22Rv1 (cell line): Measurements from ENCODE around the gene CD302.

ENCODE experiments used
- H3K27ac ChIP-seq: fragments of 450-650 bp; 2 replicates; pipeline ENCODE4 v1.5.1; 2017
- ZFX ChIP-seq: fragments of 450-650 bp; IDR thresholded peaks from 2 replicates; pipeline ENCODE4 v1.6.1; 2017; ENCODE audit warnings: antibody characterized with exemption, borderline replicate concordance
- TF ChIP-seq, protein P1 (sequence below): fragments of 450-650 bp; IDR thresholded peaks from 2 replicates; pipeline ENCODE4 v1.5.1; 2017; ENCODE audit warnings: mild to moderate bottlenecking

CD302 gene

DNA sequence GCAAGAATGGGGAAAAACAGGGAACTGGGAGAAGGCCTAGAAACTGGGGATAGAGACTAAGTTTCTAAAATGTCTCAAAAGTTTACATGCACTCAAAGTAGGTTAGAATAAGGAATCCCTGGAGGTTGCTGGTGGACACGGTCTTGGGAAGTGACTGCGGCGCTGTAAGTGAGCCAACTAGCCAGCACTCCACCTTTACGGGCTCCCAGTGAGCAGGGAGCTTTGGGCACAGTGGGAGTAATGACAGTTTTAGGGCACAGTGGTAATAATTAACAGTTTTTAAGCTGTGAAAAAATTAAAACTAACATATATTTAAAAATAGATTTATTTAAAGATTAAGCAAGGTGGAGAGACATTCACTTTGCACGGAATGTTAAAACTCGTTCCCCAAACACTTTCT is 20.9 kb upstream of the CD302 start:
- H3K27ac ChIP-seq: no peak overlapping the region
- TF ChIP-seq, protein P1, sequence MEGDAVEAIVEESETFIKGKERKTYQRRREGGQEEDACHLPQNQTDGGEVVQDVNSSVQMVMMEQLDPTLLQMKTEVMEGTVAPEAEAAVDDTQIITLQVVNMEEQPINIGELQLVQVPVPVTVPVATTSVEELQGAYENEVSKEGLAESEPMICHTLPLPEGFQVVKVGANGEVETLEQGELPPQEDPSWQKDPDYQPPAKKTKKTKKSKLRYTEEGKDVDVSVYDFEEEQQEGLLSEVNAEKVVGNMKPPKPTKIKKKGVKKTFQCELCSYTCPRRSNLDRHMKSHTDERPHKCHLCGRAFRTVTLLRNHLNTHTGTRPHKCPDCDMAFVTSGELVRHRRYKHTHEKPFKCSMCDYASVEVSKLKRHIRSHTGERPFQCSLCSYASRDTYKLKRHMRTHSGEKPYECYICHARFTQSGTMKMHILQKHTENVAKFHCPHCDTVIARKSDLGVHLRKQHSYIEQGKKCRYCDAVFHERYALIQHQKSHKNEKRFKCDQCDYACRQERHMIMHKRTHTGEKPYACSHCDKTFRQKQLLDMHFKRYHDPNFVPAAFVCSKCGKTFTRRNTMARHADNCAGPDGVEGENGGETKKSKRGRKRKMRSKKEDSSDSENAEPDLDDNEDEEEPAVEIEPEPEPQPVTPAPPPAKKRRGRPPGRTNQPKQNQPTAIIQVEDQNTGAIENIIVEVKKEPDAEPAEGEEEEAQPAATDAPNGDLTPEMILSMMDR: no peak
- TF ChIP-seq ZFX: no peak

DNA sequence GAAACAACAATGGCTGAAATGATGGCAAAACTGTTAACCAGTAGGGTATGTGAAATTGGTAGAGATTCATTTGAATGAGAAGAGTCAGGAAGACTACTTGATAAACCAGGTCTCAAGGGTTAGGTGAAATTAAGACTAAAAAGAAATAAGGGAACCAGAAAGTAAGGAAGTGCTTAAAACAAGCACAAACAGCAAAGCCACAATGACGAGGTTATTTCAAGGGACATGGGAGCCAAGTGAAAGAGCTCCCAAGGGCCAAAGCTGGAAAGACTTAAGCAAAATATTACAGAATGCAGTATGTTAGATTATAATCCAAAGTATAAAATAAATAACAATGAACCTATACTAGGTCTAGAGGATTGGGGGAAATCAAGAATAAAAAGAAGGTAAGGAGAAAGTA is 19.3 kb upstream of the CD302 start:
- H3K27ac ChIP-seq: no peak overlapping the region
- TF ChIP-seq, protein P1: no peak
- no peak for TF ChIP-seq ZFX

DNA sequence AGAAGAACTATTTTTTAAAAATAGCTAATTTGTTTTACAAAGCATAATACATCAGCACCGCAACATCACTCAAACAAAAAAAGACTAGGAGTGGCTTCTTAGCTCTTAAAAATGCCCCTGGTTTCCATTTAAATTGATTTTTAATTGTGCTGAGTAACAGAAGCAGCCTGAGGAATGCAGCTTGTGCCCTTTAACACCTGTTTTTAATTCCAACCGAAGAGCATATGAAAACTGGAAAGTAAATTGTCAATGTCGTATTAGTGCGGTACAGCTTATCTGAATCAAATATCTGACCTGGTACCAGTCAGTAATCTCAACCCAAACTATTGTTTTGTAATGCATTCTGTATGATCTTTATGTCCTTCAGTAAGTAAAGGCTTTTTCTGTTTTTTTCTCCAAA is 13.2 kb upstream of the CD302 start:
- TF ChIP-seq, protein P1: no peak
- TF ChIP-seq ZFX: no peak
- no peak overlapping the region for H3K27ac ChIP-seq

DNA sequence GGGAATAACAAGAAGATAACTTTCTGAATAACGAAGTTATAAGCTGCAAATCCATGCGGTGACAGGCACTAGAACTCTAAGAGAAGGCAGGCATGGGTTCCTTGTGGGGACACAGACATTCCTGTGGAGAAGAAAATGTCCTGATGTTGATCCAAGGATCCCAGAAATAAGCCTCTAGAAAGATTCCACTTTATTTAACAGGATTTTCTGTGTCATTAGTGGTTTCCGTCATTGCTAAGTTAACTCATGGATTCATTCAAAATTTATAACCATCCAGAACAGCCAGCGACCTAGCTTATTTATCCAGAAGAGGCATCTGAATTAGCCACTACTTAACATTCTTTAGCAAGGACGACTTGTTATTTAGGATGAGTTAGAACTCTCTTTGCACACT is 10.0 kb upstream of the CD302 start:
- no peak overlapping the region for H3K27ac ChIP-seq
- TF ChIP-seq, protein P1: no peak
- TF ChIP-seq ZFX: no peak

DNA sequence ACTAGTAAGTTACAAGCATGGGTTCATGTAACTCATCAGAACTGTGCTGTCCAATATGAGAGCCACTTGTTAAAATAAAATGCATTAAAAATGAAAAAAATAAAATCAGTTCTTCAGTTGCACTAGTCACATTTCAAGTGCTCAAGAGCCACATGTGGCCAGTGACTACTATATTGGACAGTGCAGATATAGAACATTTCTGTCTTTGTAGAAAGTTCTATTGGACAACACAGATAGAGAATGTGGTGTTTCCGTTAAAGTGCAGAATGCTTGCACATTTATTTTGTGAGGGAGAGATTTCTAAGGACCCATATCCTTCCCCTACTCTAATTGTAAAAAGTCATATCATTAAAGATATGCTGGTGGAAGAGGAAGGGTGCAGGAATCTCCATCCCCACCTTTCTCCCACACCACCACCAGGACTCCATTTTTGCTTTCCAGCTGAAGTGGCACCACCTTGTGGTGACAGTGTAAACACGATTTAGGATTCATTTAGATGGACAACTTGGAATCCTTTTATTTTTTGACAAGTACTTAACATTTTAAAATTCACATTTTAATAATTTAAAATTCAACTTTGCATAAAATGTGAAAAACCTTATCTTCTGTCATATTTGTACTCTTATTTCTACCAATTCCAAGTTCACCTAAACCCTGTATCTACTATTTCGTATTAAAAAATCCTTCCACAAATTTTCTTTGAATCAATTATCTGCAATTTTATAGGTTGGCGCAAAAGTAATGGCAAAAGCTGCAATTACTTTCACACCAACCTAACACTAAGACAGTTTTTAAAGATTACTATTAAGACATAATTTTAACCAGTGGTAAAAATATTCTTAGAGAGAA is 9.4 kb upstream of the CD302 start:
- no peak overlapping the region for H3K27ac ChIP-seq
- TF ChIP-seq ZFX: no peak
- TF ChIP-seq, protein P1: peak; percentile 74

DNA sequence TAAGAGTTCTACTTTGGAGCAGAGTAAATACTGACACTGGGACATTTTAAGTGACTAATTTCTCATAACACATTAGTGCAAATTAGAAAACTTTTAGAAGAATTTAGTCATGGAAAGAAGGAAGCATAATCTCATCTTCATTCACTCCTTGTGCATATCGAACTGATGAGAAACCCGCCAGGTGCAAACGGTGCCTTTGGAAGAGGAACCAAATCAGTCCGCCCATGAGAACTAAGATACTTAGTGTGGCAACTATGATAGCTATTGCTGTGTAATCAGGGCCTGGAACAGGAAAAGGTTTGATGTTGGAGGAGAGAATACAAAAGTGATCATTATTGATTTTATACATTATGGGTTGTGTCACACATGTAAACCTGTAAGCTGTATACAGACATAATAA is 6.9 kb upstream of the CD302 start:
- no peak for TF ChIP-seq ZFX
- TF ChIP-seq, protein P1: no peak
- no peak overlapping the region for H3K27ac ChIP-seq

DNA sequence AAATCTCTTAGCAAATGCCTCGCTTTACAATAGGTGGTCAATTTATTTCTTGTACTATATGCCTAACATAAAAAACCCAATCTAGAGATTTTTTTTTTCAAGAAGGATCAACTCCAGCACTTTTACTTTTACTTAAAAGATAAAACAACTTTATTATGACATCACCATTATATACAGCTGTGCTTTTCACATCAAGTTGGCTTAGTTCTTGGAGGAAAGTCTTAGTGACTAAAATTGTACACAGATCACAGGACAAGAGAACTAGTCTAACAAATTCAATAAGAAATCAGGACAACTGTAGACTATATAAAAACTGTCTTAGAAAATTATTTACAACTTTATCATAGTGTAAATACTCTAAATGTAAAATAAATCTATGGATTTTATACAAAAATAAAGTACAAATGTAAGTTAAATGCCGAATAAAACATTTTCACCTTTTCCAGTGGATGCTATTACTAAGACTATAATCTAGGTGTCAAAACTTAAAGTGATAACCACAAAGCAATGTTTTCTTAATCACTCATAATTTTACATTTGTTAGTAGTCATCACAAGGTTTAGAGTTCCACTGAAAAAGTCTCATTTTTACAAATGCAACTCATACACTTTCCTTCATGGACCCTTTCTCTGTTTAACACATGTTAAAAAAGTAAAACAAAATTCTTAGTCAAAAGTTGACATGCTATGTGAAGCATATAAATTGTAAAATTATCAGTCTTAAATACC is 5.4 kb upstream of the CD302 start:
- H3K27ac ChIP-seq: no peak overlapping the region
- TF ChIP-seq, protein P1: no peak
- TF ChIP-seq ZFX: no peak
